ENCODE measurements around the gene DARS1. TPM values are rescaled to one million over a fixed set of nuclear protein-coding genes. Genes with fewer than 3 reads are reported as not detected.

DARS1 gene
- polyA plus RNA-seq, 4 donors = 27.8 to 72.8 (median 33.1) TPM

- no peaks in the 10 kb centered on the region for H3K27me3 ChIP-seq (ENCODE audit: control insufficient read depth in 3 of 3, insufficient read depth in 3 of 3, low read length in 3 of 3)
- no peak overlapping the region for H3K27ac ChIP-seq (ENCODE audit: low read depth in 1 of 3, low read length in 2 of 3)
- no peaks in the 10 kb centered on the region for H3K4me1 ChIP-seq (ENCODE audit: control insufficient read depth in 3 of 3, insufficient read depth in 2 of 3, low read depth in 1 of 3, low read length in 2 of 3)
- FAIRE-seq (no peak), DNase-seq (no peak)
- 93 to 97% (median 96%) methylated on average over 5 of the region's 5 CpGs for WGBS, 3 donors
- peaks cover 2 to 4% (median 3%) of the 10 kb centered on the region in 3 donors for H3K36me3 ChIP-seq (ENCODE audit: control insufficient read depth in 3 of 3, insufficient read depth in 2 of 3, low read depth in 1 of 3, low read length in 3 of 3)
- no peaks in the 10 kb centered on the region for H3K9me3 ChIP-seq (ENCODE audit: control insufficient read depth in 2 of 2, insufficient read depth in 1 of 2, low read depth in 1 of 2, low read length in 1 of 2)
- H3K4me3 ChIP-seq (ENCODE audit: low read depth in 1 of 3, low read length in 3 of 3) = no peak overlapping the region
Measured at GRCh38 chr2:135942936-135943688, 42.3 kb downstream of the DARS1 start.

GRCh38 chr2:135936524-135936923, 48.9 kb downstream of the DARS1 start:
- no peak for FAIRE-seq

GRCh38 chr2:135935914-135936313, 49.5 kb downstream of the DARS1 start:
- FAIRE-seq = no peak
- no peaks in the 10 kb centered on the region for H3K27me3 ChIP-seq (ENCODE audit: control insufficient read depth in 3 of 3, insufficient read depth in 3 of 3, low read length in 3 of 3)
- peak in 1 of 2 donors; percentile 14 for DNase-seq
- H3K27ac ChIP-seq (ENCODE audit: low read depth in 1 of 3, low read length in 2 of 3) = no peak overlapping the region
- H3K4me3 ChIP-seq (ENCODE audit: low read depth in 1 of 3, low read length in 3 of 3) = no peak overlapping the region
- H3K9me3 ChIP-seq (ENCODE audit: control insufficient read depth in 2 of 2, insufficient read depth in 1 of 2, low read depth in 1 of 2, low read length in 1 of 2) = no peaks in the 10 kb centered on the region
- H3K4me1 ChIP-seq (ENCODE audit: control insufficient read depth in 3 of 3, insufficient read depth in 2 of 3, low read depth in 1 of 3, low read length in 2 of 3) = no peaks in the 10 kb centered on the region
- H3K36me3 ChIP-seq (ENCODE audit: control insufficient read depth in 3 of 3, insufficient read depth in 2 of 3, low read depth in 1 of 3, low read length in 3 of 3) = peaks cover 1 to 13% (median 9%) of the 10 kb centered on the region in 3 donors

More at GRCh38 chr2:135936524-135936923, 48.9 kb downstream of the DARS1 start:
- no peak overlapping the region for H3K27ac ChIP-seq (ENCODE audit: low read depth in 1 of 3, low read length in 2 of 3)
- DNase-seq = no peak
- no peaks in the 10 kb centered on the region for H3K9me3 ChIP-seq (ENCODE audit: control insufficient read depth in 2 of 2, insufficient read depth in 1 of 2, low read depth in 1 of 2, low read length in 1 of 2)
- H3K4me1 ChIP-seq (ENCODE audit: control insufficient read depth in 3 of 3, insufficient read depth in 2 of 3, low read depth in 1 of 3, low read length in 2 of 3) = no peaks in the 10 kb centered on the region
- H3K36me3 ChIP-seq (ENCODE audit: control insufficient read depth in 3 of 3, insufficient read depth in 2 of 3, low read depth in 1 of 3, low read length in 3 of 3) = peaks cover 1 to 10% (median 6%) of the 10 kb centered on the region in 3 donors
- no peaks in the 10 kb centered on the region for H3K27me3 ChIP-seq (ENCODE audit: control insufficient read depth in 3 of 3, insufficient read depth in 3 of 3, low read length in 3 of 3)
- H3K4me3 ChIP-seq (ENCODE audit: low read depth in 1 of 3, low read length in 3 of 3) = no peak overlapping the region

DNA sequence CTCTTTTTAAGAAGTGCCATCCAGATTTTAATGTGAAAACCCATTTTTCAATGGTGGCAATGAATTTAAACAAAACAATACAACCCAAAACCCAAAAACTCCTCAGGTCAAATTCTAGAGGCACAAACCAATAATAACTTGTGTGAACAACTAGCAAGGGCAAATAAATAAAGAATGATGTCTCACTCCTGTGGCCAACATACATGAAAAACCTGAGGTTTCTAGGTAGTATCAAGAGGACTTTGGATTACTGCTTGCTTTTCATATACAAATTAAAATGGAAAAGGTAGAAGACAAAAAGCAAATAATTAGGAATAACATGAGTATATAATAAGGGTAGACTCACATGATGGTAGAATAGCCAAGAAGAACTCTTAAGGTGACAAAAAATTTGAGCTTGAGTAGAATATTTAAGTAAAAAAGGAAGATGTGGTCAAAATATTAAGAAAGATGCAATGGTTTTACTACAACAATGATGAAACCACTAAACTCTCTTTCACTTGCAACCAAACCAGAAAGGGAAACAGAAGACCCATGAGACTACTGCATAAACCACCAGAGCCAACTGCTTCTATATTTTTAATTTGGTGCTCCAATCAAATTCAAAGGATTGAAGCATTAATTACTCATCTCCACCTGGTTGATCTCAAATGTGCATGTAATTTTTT, 53.5 kb downstream of the DARS1 start:
- H3K4me1 ChIP-seq (ENCODE audit: control insufficient read depth in 3 of 3, insufficient read depth in 2 of 3, low read depth in 1 of 3, low read length in 2 of 3) = no peaks in the 10 kb centered on the region
- H3K36me3 ChIP-seq (ENCODE audit: control insufficient read depth in 3 of 3, insufficient read depth in 2 of 3, low read depth in 1 of 3, low read length in 3 of 3) = peaks cover 1 to 16% (median 9%) of the 10 kb centered on the region in 3 donors
- H3K27me3 ChIP-seq (ENCODE audit: control insufficient read depth in 3 of 3, insufficient read depth in 3 of 3, low read length in 3 of 3) = no peaks in the 10 kb centered on the region
- H3K27ac ChIP-seq (ENCODE audit: low read depth in 1 of 3, low read length in 2 of 3) = no peak overlapping the region
- H3K9me3 ChIP-seq (ENCODE audit: control insufficient read depth in 2 of 2, insufficient read depth in 1 of 2, low read depth in 1 of 2, low read length in 1 of 2) = no peaks in the 10 kb centered on the region
- DNase-seq (peak in 1 of 2 donors; percentile 6), FAIRE-seq (no peak)
- no peak overlapping the region for H3K4me3 ChIP-seq (ENCODE audit: low read depth in 1 of 3, low read length in 3 of 3)

DNA sequence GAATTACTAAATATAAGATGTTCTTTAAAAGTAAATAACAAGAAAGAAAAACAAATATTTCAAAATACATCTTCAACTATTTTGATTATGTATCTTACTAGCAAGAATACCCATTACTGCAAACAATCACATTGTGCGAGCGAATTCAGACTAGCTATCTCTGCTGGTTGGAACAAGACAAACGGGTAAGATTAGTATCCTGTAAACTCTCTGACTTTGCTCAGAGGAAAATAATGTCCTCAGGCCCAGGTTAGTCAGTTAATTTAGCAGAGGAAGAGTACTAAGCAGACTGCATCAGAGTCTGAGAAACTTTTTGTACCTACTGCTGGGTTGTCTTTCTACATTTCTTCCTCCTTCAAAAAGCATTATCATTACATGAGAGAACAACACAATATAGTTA, 58.8 kb downstream of the DARS1 start:
- FAIRE-seq (no peak), DNase-seq (no peak)
- Histone ChIP-seq H3K9me3 (ENCODE audit: control insufficient read depth in 2 of 2, insufficient read depth in 1 of 2, low read depth in 1 of 2, low read length in 1 of 2) (no peaks in the 10 kb centered on the region), H3K27me3 (ENCODE audit: control insufficient read depth in 3 of 3, insufficient read depth in 3 of 3, low read length in 3 of 3) (no peaks in the 10 kb centered on the region), H3K27ac (ENCODE audit: low read depth in 1 of 3, low read length in 2 of 3) (no peak overlapping the region), H3K4me1 (ENCODE audit: control insufficient read depth in 3 of 3, insufficient read depth in 2 of 3, low read depth in 1 of 3, low read length in 2 of 3) (no peaks in the 10 kb centered on the region), H3K36me3 (ENCODE audit: control insufficient read depth in 3 of 3, insufficient read depth in 2 of 3, low read depth in 1 of 3, low read length in 3 of 3) (peaks cover 1 to 17% (median 4%) of the 10 kb centered on the region in 3 donors), H3K4me3 (ENCODE audit: low read depth in 1 of 3, low read length in 3 of 3) (no peak overlapping the region)
- WGBS, 3 donors = 94 to 97% (median 95%) methylated on average over 3 of the region's 3 CpGs

DNA sequence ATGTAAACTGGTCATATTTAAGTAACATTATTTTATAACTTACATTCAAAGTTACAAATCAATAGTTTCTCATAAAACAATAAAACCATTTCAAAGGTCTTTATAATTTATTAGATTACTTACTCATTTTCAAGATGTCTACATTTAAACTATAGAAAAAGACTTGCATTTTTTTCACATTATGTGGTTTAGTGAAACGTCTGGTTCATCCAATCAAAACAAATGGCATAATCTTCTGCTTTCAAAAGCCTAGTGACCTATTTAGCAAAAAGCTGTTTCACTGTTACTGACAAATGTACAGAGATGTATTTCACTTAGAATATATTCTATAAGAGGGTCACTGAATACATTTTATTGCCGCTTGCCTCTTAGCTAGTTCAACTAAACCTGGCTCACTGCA, 59.9 kb downstream of the DARS1 start:
- Histone ChIP-seq H3K9me3 (ENCODE audit: control insufficient read depth in 2 of 2, insufficient read depth in 1 of 2, low read depth in 1 of 2, low read length in 1 of 2) (no peaks in the 10 kb centered on the region), H3K27me3 (ENCODE audit: control insufficient read depth in 3 of 3, insufficient read depth in 3 of 3, low read length in 3 of 3) (no peaks in the 10 kb centered on the region), H3K36me3 (ENCODE audit: control insufficient read depth in 3 of 3, insufficient read depth in 2 of 3, low read depth in 1 of 3, low read length in 3 of 3) (peaks cover under 1 to 14% (median 1%) of the 10 kb centered on the region in 3 donors), H3K4me1 (ENCODE audit: control insufficient read depth in 3 of 3, insufficient read depth in 2 of 3, low read depth in 1 of 3, low read length in 2 of 3) (no peaks in the 10 kb centered on the region), H3K4me3 (ENCODE audit: low read depth in 1 of 3, low read length in 3 of 3) (no peak overlapping the region), H3K27ac (ENCODE audit: low read depth in 1 of 3, low read length in 2 of 3) (no peak overlapping the region)
- WGBS, 3 donors = 66 to 70% (median 67%) methylated on average over 2 of the region's 2 CpGs
- DNase-seq (no peak), FAIRE-seq (peak; percentile 91)

DNA sequence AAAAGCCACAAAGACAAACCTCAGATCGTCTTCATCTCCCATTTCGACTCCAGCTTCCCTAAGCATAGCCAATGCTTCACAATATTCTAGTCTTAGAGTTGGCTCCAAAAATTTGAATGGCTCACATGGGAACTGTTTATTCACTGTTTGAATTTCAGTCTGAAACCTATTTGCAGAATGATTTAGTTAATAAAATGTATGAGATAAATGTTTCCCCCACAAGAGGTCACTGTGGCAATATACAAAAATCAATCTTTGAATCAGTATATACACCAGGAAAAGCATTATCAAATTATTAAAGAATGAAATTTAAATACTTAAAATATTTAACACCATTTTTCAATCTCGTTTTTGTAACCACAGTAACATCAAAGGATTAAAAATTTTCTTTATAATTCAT, 69.2 kb downstream of the DARS1 start:
- FAIRE-seq (peak; percentile 67), DNase-seq (peak; percentile 46 to 49)
- no peak overlapping the region for H3K27ac ChIP-seq (ENCODE audit: low read depth in 1 of 3, low read length in 2 of 3)
- no peaks in the 10 kb centered on the region for H3K4me1 ChIP-seq (ENCODE audit: control insufficient read depth in 3 of 3, insufficient read depth in 2 of 3, low read depth in 1 of 3, low read length in 2 of 3)
- H3K4me3 ChIP-seq (ENCODE audit: low read depth in 1 of 3, low read length in 3 of 3) = no peak overlapping the region
- H3K9me3 ChIP-seq (ENCODE audit: control insufficient read depth in 2 of 2, insufficient read depth in 1 of 2, low read depth in 1 of 2, low read length in 1 of 2) = no peaks in the 10 kb centered on the region
- H3K27me3 ChIP-seq (ENCODE audit: control insufficient read depth in 3 of 3, insufficient read depth in 3 of 3, low read length in 3 of 3) = no peaks in the 10 kb centered on the region
- 48 to 65% (median 62%) methylated on average over 3 of the region's 3 CpGs for WGBS, 3 donors
- peaks cover 4 to 7% (median 7%) of the 10 kb centered on the region in 3 donors for H3K36me3 ChIP-seq (ENCODE audit: control insufficient read depth in 3 of 3, insufficient read depth in 2 of 3, low read depth in 1 of 3, low read length in 3 of 3)

GRCh38 chr2:135914485-135914884, 70.9 kb downstream of the DARS1 start:
- Histone ChIP-seq H3K27ac (ENCODE audit: low read depth in 1 of 3, low read length in 2 of 3) (no peak overlapping the region), H3K27me3 (ENCODE audit: control insufficient read depth in 3 of 3, insufficient read depth in 3 of 3, low read length in 3 of 3) (no peaks in the 10 kb centered on the region), H3K4me3 (ENCODE audit: low read depth in 1 of 3, low read length in 3 of 3) (no peak overlapping the region), H3K4me1 (ENCODE audit: control insufficient read depth in 3 of 3, insufficient read depth in 2 of 3, low read depth in 1 of 3, low read length in 2 of 3) (no peaks in the 10 kb centered on the region), H3K9me3 (ENCODE audit: control insufficient read depth in 2 of 2, insufficient read depth in 1 of 2, low read depth in 1 of 2, low read length in 1 of 2) (no peaks in the 10 kb centered on the region), H3K36me3 (ENCODE audit: control insufficient read depth in 3 of 3, insufficient read depth in 2 of 3, low read depth in 1 of 3, low read length in 3 of 3) (peaks cover 2 to 7% (median 5%) of the 10 kb centered on the region in 3 donors)
- WGBS, 3 donors = 80 to 89% (median 82%) methylated on average over 3 of the region's 3 CpGs
- no peak for DNase-seq
- FAIRE-seq = no peak

All from small intestine (tissue), 7 donors.